Measurements from ENCODE around the gene NEU1. TPM values are rescaled to one million over a fixed set of nuclear protein-coding genes. Genes with fewer than 3 reads are reported as not detected.

Gene NEU1
- total RNA-seq, 1 donor from 2014 or later: 31.9 TPM

- Mint-ChIP-seq H3K9me3 (ENCODE audit: unreplicated experiment) (no peaks in the 10 kb centered on the region), H3K4me3 (ENCODE audit: unreplicated experiment) (no peak overlapping the region), H3K4me1 (ENCODE audit: unreplicated experiment) (peaks cover 3% of the 10 kb centered on the region), H3K27me3 (ENCODE audit: unreplicated experiment) (peaks cover 7% of the 10 kb centered on the region), H3K36me3 (ENCODE audit: low read depth, unreplicated experiment) (peaks cover 22% of the 10 kb centered on the region), H3K27ac (ENCODE audit: unreplicated experiment) (no peak overlapping the region)
- no peak for TF ChIP-seq CTCF (IDR thresholded peaks at IDR 0.05; ENCODE audit: unreplicated experiment)
- DNase-seq (ENCODE audit: low spot score): no peak
Observed at GRCh38 chr6:31887173-31888007, 24.8 kb upstream of the NEU1 start.

GRCh38 chr6:31886541-31886991, 23.9 kb upstream of the NEU1 start:
- H3K36me3 Mint-ChIP-seq (ENCODE audit: low read depth, unreplicated experiment): peaks cover 19% of the 10 kb centered on the region
- no peak overlapping the region for H3K4me3 Mint-ChIP-seq (ENCODE audit: unreplicated experiment)

GRCh38 chr6:31884528-31885035, 22.0 kb upstream of the NEU1 start:
- no peak for TF ChIP-seq CTCF (IDR thresholded peaks at IDR 0.05; ENCODE audit: unreplicated experiment)
- Mint-ChIP-seq H3K4me1 (ENCODE audit: unreplicated experiment) (peaks cover 3% of the 10 kb centered on the region), H3K27ac (ENCODE audit: unreplicated experiment) (no peak overlapping the region), H3K4me3 (ENCODE audit: unreplicated experiment) (no peak overlapping the region), H3K36me3 (ENCODE audit: low read depth, unreplicated experiment) (peaks cover 16% of the 10 kb centered on the region), H3K9me3 (ENCODE audit: unreplicated experiment) (no peaks in the 10 kb centered on the region), H3K27me3 (ENCODE audit: unreplicated experiment) (peaks cover 10% of the 10 kb centered on the region)
- no peak for DNase-seq (ENCODE audit: low spot score)

More at GRCh38 chr6:31886541-31886991, 23.9 kb upstream of the NEU1 start:
- peaks cover 3% of the 10 kb centered on the region for H3K4me1 Mint-ChIP-seq (ENCODE audit: unreplicated experiment)
- peaks cover 8% of the 10 kb centered on the region for H3K27me3 Mint-ChIP-seq (ENCODE audit: unreplicated experiment)
- no peak for TF ChIP-seq CTCF (IDR thresholded peaks at IDR 0.05; ENCODE audit: unreplicated experiment)
- H3K27ac Mint-ChIP-seq (ENCODE audit: unreplicated experiment): no peak overlapping the region
- no peak for DNase-seq (ENCODE audit: low spot score)
- H3K9me3 Mint-ChIP-seq (ENCODE audit: unreplicated experiment): no peaks in the 10 kb centered on the region

GRCh38 chr6:31883676-31884075, 21.1 kb upstream of the NEU1 start:
- no peak for TF ChIP-seq CTCF (IDR thresholded peaks at IDR 0.05; ENCODE audit: unreplicated experiment)
- H3K9me3 Mint-ChIP-seq (ENCODE audit: unreplicated experiment): no peaks in the 10 kb centered on the region
- H3K36me3 Mint-ChIP-seq (ENCODE audit: low read depth, unreplicated experiment): peaks cover 13% of the 10 kb centered on the region
- H3K4me3 Mint-ChIP-seq (ENCODE audit: unreplicated experiment): no peak overlapping the region
- H3K27me3 Mint-ChIP-seq (ENCODE audit: unreplicated experiment): peaks cover 13% of the 10 kb centered on the region
- no peak for DNase-seq (ENCODE audit: low spot score)
- H3K4me1 Mint-ChIP-seq (ENCODE audit: unreplicated experiment): no peaks in the 10 kb centered on the region
- H3K27ac Mint-ChIP-seq (ENCODE audit: unreplicated experiment): no peak overlapping the region

GRCh38 chr6:31882344-31882743, 19.7 kb upstream of the NEU1 start:
- no peak for TF ChIP-seq CTCF (IDR thresholded peaks at IDR 0.05; ENCODE audit: unreplicated experiment)
- H3K4me3 Mint-ChIP-seq (ENCODE audit: unreplicated experiment): no peak overlapping the region
- H3K27ac Mint-ChIP-seq (ENCODE audit: unreplicated experiment): no peak overlapping the region
- no peaks in the 10 kb centered on the region for H3K9me3 Mint-ChIP-seq (ENCODE audit: unreplicated experiment)
- no peak for DNase-seq (ENCODE audit: low spot score)
- no peaks in the 10 kb centered on the region for H3K4me1 Mint-ChIP-seq (ENCODE audit: unreplicated experiment)
- H3K36me3 Mint-ChIP-seq (ENCODE audit: low read depth, unreplicated experiment): peaks cover 13% of the 10 kb centered on the region
- H3K27me3 Mint-ChIP-seq (ENCODE audit: unreplicated experiment): peaks cover 13% of the 10 kb centered on the region

Data from endothelial cell (in vitro differentiated cells).